Subcutaneous abdominal adipose tissue (tissue), 5 donors: Measurements from ENCODE around the gene LPXN.
"Not testable (repeated sequence)": the region's sequence is repeated elsewhere in the genome, so short reads cannot be mapped to it uniquely, and the experiment has no call there.

ENCODE experiments used
- H3K27ac ChIP-seq: one replicate; pipeline ENCODE4 v1.7.0; 2013; ENCODE audit warnings: low read depth, mild to moderate bottlenecking, inconsistent platforms, low read length, moderate library complexity
- H3K27me3 ChIP-seq, 5 donors: one replicate each; pipeline ENCODE4 v1.7.0; 2013; ENCODE audit warnings: low read length in 5 of 5, inconsistent platforms in 1 of 5; ENCODE audit not compliant: control insufficient read depth in 5 of 5, insufficient read depth in 4 of 5
- H3K36me3 ChIP-seq, 5 donors: one replicate each; pipeline ENCODE4 v1.7.0; 2013; ENCODE audit warnings: low read length in 5 of 5; ENCODE audit not compliant: control insufficient read depth in 5 of 5, insufficient read depth in 5 of 5
- H3K4me1 ChIP-seq, 5 donors: one replicate each; pipeline ENCODE4 v1.7.0; 2013; ENCODE audit warnings: low read length in 5 of 5, mild to moderate bottlenecking in 3 of 5, moderate library complexity in 1 of 5; ENCODE audit not compliant: control insufficient read depth in 5 of 5, insufficient read depth in 5 of 5
- H3K4me3 ChIP-seq, 5 donors: one replicate each; pipeline ENCODE4 v1.7.0; 2013; ENCODE audit warnings: low read length in 5 of 5, low read depth in 1 of 5
- H3K9ac ChIP-seq, 5 donors: one replicate each; pipeline ENCODE4 v1.7.0; 2013; ENCODE audit warnings: low read length in 5 of 5, mild to moderate bottlenecking in 4 of 5, moderate library complexity in 3 of 5
- H3K9me3 ChIP-seq, 5 donors: one replicate each; pipeline ENCODE4 v1.7.0; 2013; ENCODE audit warnings: low read length in 5 of 5; ENCODE audit not compliant: control insufficient read depth in 5 of 5
- donor health status: healthy.
- donor health status: healthy.
- donor health status: healthy.
- donor health status: healthy.
- donor health status: healthy.

Gene LPXN

GRCh38 chr11:58579192-58580129, 3.8 kb upstream of the LPXN start:
- Histone ChIP-seq H3K9ac (peak overlapping the region; percentile 30 to 100 (median 96)), H3K27me3 (no peaks in the 10 kb centered on the region), H3K27ac (peak overlapping the region; percentile 100), H3K9me3 (no peaks in the 10 kb centered on the region), H3K4me1 (peaks cover 8 to 58% (median 53%) of the 10 kb centered on the region in 5 donors), H3K4me3 (peak overlapping the region; percentile 67 to 94 (median 89)), H3K36me3 (no peaks in the 10 kb centered on the region)

- H3K4me3 ChIP-seq = peak within 1 kb of the TSS; percentile 86 to 97 (median 92)
- peak within 1 kb of the TSS; percentile 100 for H3K27ac ChIP-seq
- H3K27me3 ChIP-seq = no peaks in the 10 kb centered on the region
- H3K9me3 ChIP-seq = no peaks in the 10 kb centered on the region
- H3K36me3 ChIP-seq = no peaks in the 10 kb centered on the region
- peaks cover 8 to 66% (median 61%) of the 10 kb centered on the region in 5 donors for H3K4me1 ChIP-seq
- H3K9ac ChIP-seq = peak within 1 kb of the TSS; percentile 89 to 100 (median 99)
These were observed 3.1 kb upstream of the LPXN start, which contains the start of gene ZFP91 for GRCh38 chr11:58578635-58579191. ZFP91 (plus strand) TSS chr11:58579063; CDS start chr11:58579282, 219 bp downstream.

GRCh38 chr11:58578136-58578634, 2.5 kb upstream of the LPXN start:
- Histone ChIP-seq H3K9ac (peak overlapping the region; percentile 89 to 99 (median 98)), H3K27me3 (no peaks in the 10 kb centered on the region), H3K36me3 (no peaks in the 10 kb centered on the region), H3K9me3 (no peaks in the 10 kb centered on the region), H3K4me3 (peak overlapping the region; percentile 82 to 97 (median 86)), H3K27ac (peak overlapping the region; percentile 100), H3K4me1 (peaks cover 8 to 70% (median 64%) of the 10 kb centered on the region in 5 donors)

GRCh38 chr11:58577555-58578135, 2.0 kb upstream of the LPXN start:
- no peaks in the 10 kb centered on the region for H3K27me3 ChIP-seq
- H3K27ac ChIP-seq = peak overlapping the region; percentile 100
- H3K4me1 ChIP-seq = peaks cover 8 to 65% (median 63%) of the 10 kb centered on the region in 5 donors
- no peaks in the 10 kb centered on the region for H3K36me3 ChIP-seq
- no peaks in the 10 kb centered on the region for H3K9me3 ChIP-seq
- peak overlapping the region; percentile 82 to 97 (median 86) for H3K4me3 ChIP-seq
- H3K9ac ChIP-seq = peak overlapping the region; percentile 89 to 99 (median 98)

- Histone ChIP-seq H3K27me3 (no peaks in the 10 kb centered on the region), H3K27ac (peak overlapping the region; percentile 100), H3K9me3 (no peaks in the 10 kb centered on the region), H3K4me3 (peak overlapping the region; percentile 82 to 97 (median 86)), H3K9ac (peak overlapping the region; percentile 10 to 99 (median 98)), H3K4me1 (peaks cover 8 to 65% (median 58%) of the 10 kb centered on the region in 5 donors), H3K36me3 (no peaks in the 10 kb centered on the region)
These were observed 1.3 kb upstream of the LPXN start for GRCh38 chr11:58576887-58577471.

GRCh38 chr11:58574881-58575280, 775 bp downstream of the LPXN start:
- Histone ChIP-seq H3K9ac (peak overlapping the region in 3 of 5 donors; percentile 21 to 58 (median 48)), H3K4me1 (peaks cover 8 to 47% (median 38%) of the 10 kb centered on the region in 5 donors)

GRCh38 chr11:58573451-58574104, 2.1 kb downstream of the LPXN start:
- H3K4me3 ChIP-seq = peak overlapping the region in 3 of 5 donors; percentile 3 to 48 (median 34)
- no peaks in the 10 kb centered on the region for H3K9me3 ChIP-seq
- peaks cover 6 to 47% (median 38%) of the 10 kb centered on the region in 5 donors for H3K4me1 ChIP-seq

More at GRCh38 chr11:58574881-58575280, 775 bp downstream of the LPXN start:
- H3K36me3 ChIP-seq = peaks cover 0 to under 1% (median 0%) of the 10 kb centered on the region in 5 donors
- no peaks in the 10 kb centered on the region for H3K9me3 ChIP-seq
- H3K4me3 ChIP-seq = peak overlapping the region in 3 of 5 donors; percentile 14 to 54 (median 21)
- no peaks in the 10 kb centered on the region for H3K27me3 ChIP-seq
- H3K27ac ChIP-seq = peak overlapping the region; percentile 100

GRCh38 chr11:58572906-58573305, 2.8 kb downstream of the LPXN start:
- not testable (repeated sequence) for H3K4me3 ChIP-seq, H3K27me3 ChIP-seq, H3K9me3 ChIP-seq
- Histone ChIP-seq H3K27ac (peak overlapping the region; percentile 100), H3K36me3 (peaks cover 3 to 17% (median 8%) of the 10 kb centered on the region in 5 donors), H3K9ac (peak overlapping the region in 2 of 5 donors; percentile 53 to 58), H3K4me1 (peaks cover 4 to 45% (median 38%) of the 10 kb centered on the region in 5 donors)

More at GRCh38 chr11:58573451-58574104, 2.1 kb downstream of the LPXN start:
- peak overlapping the region; percentile 100 for H3K27ac ChIP-seq
- peak overlapping the region in 3 of 5 donors; percentile 53 to 63 (median 58) for H3K9ac ChIP-seq
- H3K36me3 ChIP-seq = peaks cover 3 to 12% (median 8%) of the 10 kb centered on the region in 5 donors
- no peaks in the 10 kb centered on the region for H3K27me3 ChIP-seq
